ENCODE results near the gene ZMYM4.

ZMYM4 gene

DNA sequence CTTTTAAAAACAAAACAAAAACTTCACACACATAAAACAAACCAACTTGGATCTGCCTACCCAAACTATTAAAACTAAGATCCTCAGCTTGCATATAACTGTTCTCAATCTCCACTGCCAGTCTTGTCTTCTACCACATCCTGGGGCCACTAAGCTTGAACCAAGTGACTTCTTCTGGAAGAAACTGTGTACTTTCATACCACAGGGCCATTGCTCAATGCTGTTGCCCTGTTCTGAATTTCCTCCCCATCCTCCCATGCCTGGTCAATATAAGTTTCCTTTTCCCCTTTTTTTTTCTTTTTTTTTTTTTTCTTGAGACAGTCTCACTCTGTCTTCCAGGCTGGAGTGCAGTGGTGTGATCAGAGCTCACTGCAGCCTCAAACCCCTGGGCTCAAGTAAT lies 178.8 kb downstream of the ZMYM4 start:
- no peaks in the 10 kb centered on the region for H3K27me3 ChIP-seq (replicated peaks; ENCODE audit: control insufficient read depth, insufficient read depth, low read length)
- H3K4me3 ChIP-seq (replicated peaks; ENCODE audit: low read depth, low read length), result no peak overlapping the region
- H3K36me3 ChIP-seq (ENCODE audit: control insufficient read depth, insufficient read depth, low read length), result peaks cover 29% of the 10 kb centered on the region
- DNase-seq (ENCODE audit: extremely low read depth, insufficient read length), result no peak
- TF ChIP-seq, protein P1, sequence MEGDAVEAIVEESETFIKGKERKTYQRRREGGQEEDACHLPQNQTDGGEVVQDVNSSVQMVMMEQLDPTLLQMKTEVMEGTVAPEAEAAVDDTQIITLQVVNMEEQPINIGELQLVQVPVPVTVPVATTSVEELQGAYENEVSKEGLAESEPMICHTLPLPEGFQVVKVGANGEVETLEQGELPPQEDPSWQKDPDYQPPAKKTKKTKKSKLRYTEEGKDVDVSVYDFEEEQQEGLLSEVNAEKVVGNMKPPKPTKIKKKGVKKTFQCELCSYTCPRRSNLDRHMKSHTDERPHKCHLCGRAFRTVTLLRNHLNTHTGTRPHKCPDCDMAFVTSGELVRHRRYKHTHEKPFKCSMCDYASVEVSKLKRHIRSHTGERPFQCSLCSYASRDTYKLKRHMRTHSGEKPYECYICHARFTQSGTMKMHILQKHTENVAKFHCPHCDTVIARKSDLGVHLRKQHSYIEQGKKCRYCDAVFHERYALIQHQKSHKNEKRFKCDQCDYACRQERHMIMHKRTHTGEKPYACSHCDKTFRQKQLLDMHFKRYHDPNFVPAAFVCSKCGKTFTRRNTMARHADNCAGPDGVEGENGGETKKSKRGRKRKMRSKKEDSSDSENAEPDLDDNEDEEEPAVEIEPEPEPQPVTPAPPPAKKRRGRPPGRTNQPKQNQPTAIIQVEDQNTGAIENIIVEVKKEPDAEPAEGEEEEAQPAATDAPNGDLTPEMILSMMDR (IDR thresholded peaks at IDR 0.05; ENCODE audit: insufficient read depth, low read length, poor library complexity, severe bottlenecking), result no peak

DNA sequence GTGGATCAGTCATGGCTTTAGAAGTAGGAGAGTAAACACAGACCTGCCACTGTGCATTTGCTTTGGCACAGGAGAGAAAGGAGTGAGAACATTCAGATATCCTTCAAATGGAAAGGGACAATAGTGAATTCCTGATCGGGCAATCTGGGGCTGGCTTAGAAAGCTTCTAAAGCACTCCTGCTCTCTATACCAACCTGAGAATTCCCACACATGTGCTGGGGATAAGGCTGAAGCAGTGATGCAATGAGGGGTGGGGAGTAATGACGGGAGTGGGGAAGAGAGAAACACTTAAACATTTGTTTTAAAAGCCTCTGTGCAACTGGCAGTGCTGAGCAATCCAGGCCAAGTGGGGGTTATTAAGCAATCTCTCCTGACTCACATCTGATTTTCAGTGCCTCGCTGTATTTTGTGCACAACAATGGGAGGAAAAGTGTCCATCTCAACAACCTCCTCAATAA lies 179.9 kb downstream of the ZMYM4 start:
- no peak for DNase-seq (ENCODE audit: extremely low read depth, insufficient read length)
- peaks cover 24% of the 10 kb centered on the region for H3K36me3 ChIP-seq (ENCODE audit: control insufficient read depth, insufficient read depth, low read length)
- TF ChIP-seq, protein P1 (IDR thresholded peaks at IDR 0.05; ENCODE audit: insufficient read depth, low read length, poor library complexity, severe bottlenecking), result no peak
- no peak overlapping the region for H3K4me3 ChIP-seq (replicated peaks; ENCODE audit: low read depth, low read length)
- H3K27me3 ChIP-seq (replicated peaks; ENCODE audit: control insufficient read depth, insufficient read depth, low read length), result no peaks in the 10 kb centered on the region

DNA sequence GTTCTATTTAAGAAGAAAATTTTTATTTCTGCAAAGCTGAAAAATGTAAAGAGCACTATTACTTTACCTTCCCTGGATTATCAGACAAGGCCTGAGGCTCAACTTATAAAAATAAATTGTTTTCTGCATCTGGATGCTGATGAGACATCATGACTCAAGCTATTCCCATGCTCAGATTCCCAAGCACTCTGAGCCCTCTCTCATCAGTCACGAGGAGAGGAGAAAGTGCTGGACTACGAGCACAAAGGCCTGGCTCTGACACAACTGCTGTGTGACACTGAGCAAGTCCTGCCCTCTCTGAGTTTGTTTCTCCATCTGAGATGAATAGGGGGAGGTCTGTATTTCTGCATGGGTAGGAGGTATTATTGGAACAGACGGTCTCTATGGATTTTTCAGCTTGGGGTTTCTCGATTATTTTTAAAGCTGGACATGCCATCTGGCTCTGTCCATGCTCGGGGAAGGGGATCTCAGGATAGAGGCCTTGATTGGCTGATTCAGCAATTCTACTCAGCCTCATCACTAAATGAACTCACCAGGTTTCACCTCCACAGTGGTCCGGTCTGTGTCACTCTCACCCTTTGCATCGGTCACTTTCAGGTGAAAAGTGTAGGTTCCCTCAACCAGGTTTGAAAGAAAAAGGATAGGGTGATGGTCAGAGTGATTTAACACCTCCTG lies 181.0 kb downstream of the ZMYM4 start:
- H3K27me3 ChIP-seq (replicated peaks; ENCODE audit: control insufficient read depth, insufficient read depth, low read length), result no peaks in the 10 kb centered on the region
- H3K4me3 ChIP-seq (replicated peaks; ENCODE audit: low read depth, low read length), result no peak overlapping the region
- H3K36me3 ChIP-seq (ENCODE audit: control insufficient read depth, insufficient read depth, low read length), result peaks cover 23% of the 10 kb centered on the region
- TF ChIP-seq, protein P1 (IDR thresholded peaks at IDR 0.05; ENCODE audit: insufficient read depth, low read length, poor library complexity, severe bottlenecking), result no peak
- DNase-seq (ENCODE audit: extremely low read depth, insufficient read length), result no peak

GRCh38 chr1:35451125-35451528 lies 182.6 kb downstream of the ZMYM4 start:
- H3K4me3 ChIP-seq (replicated peaks; ENCODE audit: low read depth, low read length), result no peak overlapping the region
- DNase-seq (ENCODE audit: extremely low read depth, insufficient read length), result no peak

GRCh38 chr1:35452106-35452774 lies 183.7 kb downstream of the ZMYM4 start:
- TF ChIP-seq, protein P1 (IDR thresholded peaks at IDR 0.05; ENCODE audit: insufficient read depth, low read length, poor library complexity, severe bottlenecking), result no peak
- H3K4me3 ChIP-seq (replicated peaks; ENCODE audit: low read depth, low read length), result no peak overlapping the region
- H3K27me3 ChIP-seq (replicated peaks; ENCODE audit: control insufficient read depth, insufficient read depth, low read length), result no peaks in the 10 kb centered on the region
- H3K36me3 ChIP-seq (ENCODE audit: control insufficient read depth, insufficient read depth, low read length), result peaks cover 18% of the 10 kb centered on the region
- DNase-seq (ENCODE audit: extremely low read depth, insufficient read length), result no peak

More at GRCh38 chr1:35451125-35451528, 182.6 kb downstream of the ZMYM4 start:
- H3K27me3 ChIP-seq (replicated peaks; ENCODE audit: control insufficient read depth, insufficient read depth, low read length), result no peaks in the 10 kb centered on the region
- TF ChIP-seq, protein P1 (IDR thresholded peaks at IDR 0.05; ENCODE audit: insufficient read depth, low read length, poor library complexity, severe bottlenecking), result peak; percentile 91
- peaks cover 17% of the 10 kb centered on the region for H3K36me3 ChIP-seq (ENCODE audit: control insufficient read depth, insufficient read depth, low read length)

All from GM06990 (cell line).